NCI-H446 (cell line): Measurements from ENCODE around the gene ACTL9.

Experiments
- DNase-seq, 2 experiments: peaks; one replicate each; lab custom pipeline; 2025; lab: John Stamatoyannopoulos, UW

ACTL9 gene

DNA sequence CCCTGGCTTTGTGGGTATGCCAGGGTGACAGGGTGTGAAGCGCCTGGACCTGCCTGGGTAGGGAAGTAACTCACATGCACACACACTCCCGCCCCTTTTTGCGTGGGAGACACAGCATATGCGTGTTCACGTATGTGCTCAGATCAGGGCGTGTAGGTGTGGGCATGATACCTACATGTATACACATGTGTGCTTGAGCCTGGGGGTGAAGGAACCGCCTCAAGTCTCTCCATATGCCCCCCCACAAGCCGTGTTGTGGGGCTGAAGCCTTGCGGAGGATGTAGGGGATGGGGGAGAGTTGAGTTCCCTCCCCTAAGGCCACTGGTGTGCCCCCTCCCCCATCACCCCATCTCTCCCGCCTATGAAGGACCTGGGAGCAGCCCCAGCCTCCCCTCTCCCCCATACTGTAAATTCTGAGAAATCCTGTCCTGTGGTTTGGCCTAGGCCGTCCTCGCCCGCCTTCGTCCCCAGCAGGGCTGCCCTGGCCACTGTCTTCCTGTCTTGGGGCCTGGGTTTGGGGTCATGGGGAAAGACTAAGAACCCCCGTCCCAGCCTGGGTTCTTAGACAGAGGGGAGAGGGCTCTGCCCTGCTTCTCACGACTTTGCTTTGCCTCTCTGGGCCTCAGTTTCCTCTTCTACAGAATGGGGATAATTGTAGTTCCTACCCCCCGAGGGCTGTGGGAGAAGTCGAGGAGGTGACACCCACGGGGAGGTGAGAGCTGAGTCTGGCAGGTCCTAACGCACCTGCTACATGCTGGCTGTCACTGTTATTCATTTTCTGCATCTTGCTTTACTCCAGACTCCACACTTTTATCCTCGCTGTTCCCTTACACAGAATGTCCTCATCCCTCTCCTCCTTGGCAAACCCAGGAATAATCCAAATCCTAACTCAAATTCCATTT, 14.3 kb downstream of the ACTL9 start:
- no peak for DNase-seq

GRCh38 chr19:8682931-8683330, 15.7 kb downstream of the ACTL9 start:
- DNase-seq = no peak

- no peak for DNase-seq
Measured at GRCh38 chr19:8682472-8682871, 16.1 kb downstream of the ACTL9 start.

GRCh38 chr19:8681345-8682029, 17.1 kb downstream of the ACTL9 start:
- DNase-seq = no peak

DNA sequence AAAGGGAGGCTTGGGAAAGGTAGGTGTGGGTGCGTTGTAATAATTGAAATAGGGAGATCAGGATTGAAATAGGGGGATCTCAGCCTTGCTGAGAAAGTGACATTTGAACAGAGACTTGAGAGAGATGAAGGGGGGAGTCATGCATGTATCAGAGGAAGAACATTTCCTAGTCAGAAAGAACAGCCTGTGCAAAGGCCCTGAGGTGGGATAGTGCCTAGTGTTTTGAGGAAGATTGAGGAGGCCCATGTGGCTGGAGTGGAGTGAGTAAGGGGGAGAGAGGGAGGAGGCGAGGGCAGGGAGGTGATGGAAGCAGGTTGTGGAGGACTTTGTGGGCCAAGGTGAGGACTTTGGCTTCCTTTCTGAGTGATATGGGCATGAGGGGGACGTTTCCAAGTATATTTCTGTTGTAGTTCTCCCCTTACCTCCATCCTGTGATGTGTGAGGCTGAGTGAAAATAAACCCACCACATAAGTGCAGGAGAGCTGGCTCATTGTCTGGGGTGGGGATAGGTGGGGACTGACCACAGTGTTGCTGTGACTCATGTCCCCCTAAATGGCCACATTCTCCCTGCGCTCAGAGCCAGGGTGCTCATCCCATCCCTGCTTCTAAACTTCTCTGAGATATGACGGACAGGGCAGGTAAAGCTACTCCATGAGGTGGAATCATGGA, 17.8 kb downstream of the ACTL9 start:
- DNase-seq = no peak

DNA sequence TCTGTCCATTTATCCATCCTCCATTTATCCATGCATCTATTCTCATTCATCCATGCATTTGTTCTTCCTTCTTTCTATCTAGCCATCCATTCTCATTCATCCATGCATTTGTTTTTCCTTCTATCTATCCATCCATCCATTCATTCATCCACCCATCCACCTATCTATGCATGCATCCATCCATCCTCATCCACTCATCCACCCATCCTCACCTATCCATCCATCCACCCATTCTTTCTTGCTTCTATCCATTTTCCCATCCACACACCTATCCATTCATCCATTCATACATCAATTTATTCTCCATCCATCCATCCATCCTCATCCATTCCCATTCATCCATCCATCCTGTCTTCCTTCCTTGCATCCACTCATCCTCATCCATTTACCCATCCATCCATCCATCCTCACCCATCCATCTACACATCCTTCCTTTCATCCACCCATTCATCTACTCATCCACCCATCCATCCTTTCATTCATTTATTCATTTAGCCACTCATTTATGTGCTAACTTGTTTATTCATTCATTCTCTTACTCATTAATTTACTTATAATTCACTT, 20.3 kb downstream of the ACTL9 start:
- DNase-seq = no peak

DNA sequence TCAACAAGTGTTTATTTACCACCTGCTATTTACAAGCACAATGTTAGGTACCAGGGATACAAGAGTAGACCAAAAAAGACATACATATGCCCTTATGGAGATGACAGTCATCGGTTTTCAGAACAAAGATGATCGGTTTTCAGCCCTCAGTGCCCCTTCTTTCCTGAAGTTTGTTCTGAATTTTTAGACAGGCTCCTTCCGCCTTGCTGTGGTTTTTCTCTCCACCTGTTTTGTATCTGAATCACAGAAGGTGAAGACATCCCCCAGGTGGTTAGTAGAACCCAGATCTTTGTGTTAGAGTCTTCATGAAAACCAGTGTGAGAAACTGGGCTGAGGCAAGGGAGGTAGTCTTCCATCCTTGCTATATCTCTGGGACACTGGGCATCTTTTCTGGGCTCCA, 23.5 kb downstream of the ACTL9 start:
- no peak for DNase-seq

DNA sequence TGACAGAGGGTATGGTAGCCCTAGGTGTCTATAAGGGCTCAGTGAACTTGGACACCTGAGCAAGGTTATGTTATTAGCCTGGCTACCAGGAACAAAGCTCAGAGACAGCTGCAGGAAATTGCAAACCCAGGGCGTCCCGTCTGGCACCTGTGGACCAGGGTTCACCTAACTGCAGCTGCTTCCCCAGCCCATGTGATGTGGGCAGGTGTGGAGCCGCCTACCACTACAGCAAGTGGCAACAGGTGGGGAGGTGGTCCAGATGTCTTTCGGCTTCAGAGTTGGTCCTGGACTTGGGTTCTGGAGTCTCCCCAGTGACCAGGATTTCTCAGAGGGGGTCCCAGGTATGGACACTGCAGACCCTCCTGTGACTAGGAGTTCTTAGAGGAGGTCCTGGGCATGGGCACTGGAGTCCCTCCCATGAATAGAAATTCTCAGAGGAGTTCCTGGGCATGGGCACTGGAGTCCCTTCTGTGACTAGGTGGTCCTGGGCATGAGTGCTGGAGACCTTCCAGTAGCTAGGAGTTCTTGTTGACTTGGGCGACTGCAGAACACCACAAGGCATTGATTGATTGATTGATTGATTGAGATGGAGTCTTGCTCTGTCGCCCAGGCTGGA, 25.2 kb downstream of the ACTL9 start:
- no peak for DNase-seq

GRCh38 chr19:8666814-8667405, 31.7 kb downstream of the ACTL9 start:
- no peak for DNase-seq

DNA sequence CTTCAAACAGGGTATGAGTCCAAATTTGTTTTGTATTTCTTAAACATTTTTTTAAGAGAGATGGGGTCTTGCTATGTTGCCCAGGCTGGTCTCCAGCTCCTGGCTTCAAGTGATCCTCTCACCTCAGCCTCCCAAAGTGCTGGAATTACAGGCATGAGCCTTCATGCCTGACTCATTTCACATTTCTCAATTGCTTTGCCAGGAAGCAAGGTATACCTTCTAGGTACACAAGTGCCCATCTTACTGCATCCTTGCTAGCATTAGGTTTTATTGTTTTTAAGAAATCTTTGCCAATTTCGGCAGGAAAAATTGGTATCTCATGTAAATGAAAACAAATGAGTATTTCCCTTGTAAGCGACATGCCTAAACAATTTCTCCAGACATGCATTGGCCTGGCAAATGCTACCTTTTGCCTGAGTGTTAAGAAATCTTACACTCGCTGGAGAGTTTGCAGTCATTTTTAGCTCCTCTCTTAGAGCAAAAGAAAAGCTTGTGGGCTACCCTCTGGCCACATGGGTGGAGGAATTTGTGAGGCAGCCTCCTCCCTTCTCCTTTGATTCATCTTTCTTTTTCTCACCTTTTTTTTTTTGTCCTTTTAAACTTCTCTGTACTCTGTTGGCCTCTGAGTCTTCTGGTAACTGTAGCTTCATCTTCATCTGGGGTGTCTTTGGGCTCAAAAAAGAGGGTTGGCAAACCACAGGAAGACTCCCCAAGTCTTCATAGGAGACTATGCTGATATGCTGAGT, 33.0 kb downstream of the ACTL9 start:
- no peak for DNase-seq

- DNase-seq = no peak
Measured at GRCh38 chr19:8664671-8665057, 33.9 kb downstream of the ACTL9 start.

- no peak for DNase-seq
Measured at GRCh38 chr19:8663920-8664670, 34.5 kb downstream of the ACTL9 start.

- DNase-seq = no peak
Measured at GRCh38 chr19:8662263-8662662, 36.3 kb downstream of the ACTL9 start.

- DNase-seq = no peak
Measured at GRCh38 chr19:8659905-8660304, 38.7 kb downstream of the ACTL9 start.

- no peak for DNase-seq
Measured at GRCh38 chr19:8657869-8658268, 40.7 kb downstream of the ACTL9 start.

DNA sequence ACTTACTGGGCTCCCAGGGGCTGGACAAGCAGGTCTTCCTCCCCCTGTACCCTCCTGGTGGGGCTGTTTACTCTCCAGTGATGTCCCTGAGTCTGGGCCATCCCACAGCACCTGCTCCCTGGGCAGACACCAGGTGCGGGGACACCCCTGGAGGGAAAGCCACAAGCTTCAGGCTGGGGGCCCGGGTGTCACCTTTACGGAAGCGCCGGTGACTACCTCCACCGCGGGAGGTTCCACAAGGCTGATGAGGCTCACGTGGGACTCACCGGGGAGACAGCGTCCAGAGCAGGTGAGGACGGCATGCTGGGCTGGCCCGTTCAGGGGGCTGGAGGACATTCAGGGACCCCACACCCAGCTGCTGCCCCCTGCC, 43.3 kb downstream of the ACTL9 start:
- DNase-seq = no peak

DNA sequence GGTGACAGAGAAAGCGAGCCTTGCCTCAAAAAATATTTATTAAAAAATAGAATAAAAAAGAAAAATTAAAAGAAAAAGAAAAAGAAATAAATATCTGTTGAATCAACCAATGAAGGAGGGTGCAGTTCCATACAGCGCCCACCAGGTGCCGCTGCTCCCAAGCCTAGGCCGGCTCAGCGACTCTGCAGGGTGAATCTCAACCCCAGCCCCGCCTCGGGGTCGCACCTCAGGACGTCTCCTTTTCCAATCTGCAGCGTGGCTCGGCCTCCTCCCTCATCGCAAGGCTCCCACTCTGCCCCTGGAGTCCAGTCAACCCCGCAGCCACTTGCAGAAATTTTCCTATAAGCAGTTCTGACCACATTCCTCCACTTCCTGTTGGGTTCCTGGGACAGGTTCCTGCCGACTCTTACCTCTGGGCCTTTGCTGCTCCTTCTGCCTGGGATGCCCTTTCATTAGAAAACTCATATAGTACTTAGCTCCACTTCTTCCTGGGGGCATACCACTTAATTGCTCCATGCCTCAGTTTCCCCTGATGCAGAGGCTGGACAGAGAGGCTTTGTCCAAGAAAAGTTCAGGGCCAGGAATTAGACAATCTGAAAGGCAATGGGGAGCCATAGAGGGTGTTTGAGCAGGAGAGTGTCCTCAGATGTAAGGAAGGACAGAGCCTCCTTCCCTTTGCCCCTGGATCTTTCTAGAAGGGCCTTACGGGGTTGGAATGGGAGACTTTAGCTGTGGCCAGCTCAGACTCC, 43.8 kb downstream of the ACTL9 start:
- peak in 1 of 2 experiments; percentile 52 for DNase-seq

GRCh38 chr19:8648240-8648639, 50.4 kb downstream of the ACTL9 start:
- no peak for DNase-seq
